HEK293T (cell line): Measurements from ENCODE around the gene CHML.

Experiments used
- CTCF ChIA-PET: fragments of 350-600 bp; formaldehyde crosslinking; extraction: SDS; loops from one replicate; lab custom pipeline; 2021; ENCODE audit warnings: antibody characterized with exemption, inconsistent platforms; lab: Yijun Ruan, JAX
- POLR2A ChIA-PET: fragments of 350-600 bp; formaldehyde crosslinking; extraction: SDS; loops from one replicate; lab custom pipeline; 2020; ENCODE audit warnings: antibody characterized with exemption, inconsistent platforms; lab: Yijun Ruan, JAX
- DNase-seq: peaks from one replicate; pipeline ENCODE4 v3.0.0; 2012; ENCODE audit warnings: mixed read lengths; ENCODE audit errors: extremely low spot score
- ARNT ChIP-seq: fragments of 450-650 bp; IDR thresholded peaks from 2 replicates; pipeline ENCODE4 v1.6.1; 2017; ENCODE audit warnings: mild to moderate bottlenecking
- BHLHE40 ChIP-seq: fragments of 450-650 bp; IDR thresholded peaks from 2 replicates; pipeline ENCODE4 v1.6.1; 2016; ENCODE audit warnings: mild to moderate bottlenecking, moderate library complexity, borderline replicate concordance
- CTBP1 ChIP-seq: fragments of 450-650 bp; IDR thresholded peaks from 2 replicates; pipeline ENCODE4 v1.6.1; 2016; ENCODE audit warnings: borderline replicate concordance
- ELF4 ChIP-seq: fragments of 450-650 bp; IDR thresholded peaks from 2 replicates; pipeline ENCODE4 v1.6.1; 2017; ENCODE audit warnings: antibody characterized with exemption
- FOXA1 ChIP-seq: fragments of 450-650 bp; IDR thresholded peaks from 2 replicates; pipeline ENCODE4 v1.6.1; 2016; ENCODE audit warnings: mild to moderate bottlenecking
- FOXK2 ChIP-seq: fragments of 450-650 bp; IDR thresholded peaks from 2 replicates; pipeline ENCODE4 v1.6.1; 2016; ENCODE audit warnings: mild to moderate bottlenecking
- FOXM1 ChIP-seq: fragments of 450-650 bp; IDR thresholded peaks from 2 replicates; pipeline ENCODE4 v1.6.1; 2017; ENCODE audit warnings: mild to moderate bottlenecking, borderline replicate concordance
- HDGF ChIP-seq: fragments of 450-650 bp; IDR thresholded peaks from 2 replicates; pipeline ENCODE4 v1.6.1; 2017; ENCODE audit warnings: antibody characterized with exemption, borderline replicate concordance
- L3MBTL2 ChIP-seq: fragments of 450-650 bp; conservative IDR thresholded peaks from 2 replicates; pipeline ENCODE4 v1.6.1; 2016; ENCODE audit warnings: mild to moderate bottlenecking
- LEF1 ChIP-seq: fragments of 450-650 bp; IDR thresholded peaks from 2 replicates; pipeline ENCODE4 v1.6.1; 2017; ENCODE audit warnings: mild to moderate bottlenecking, borderline replicate concordance
- NFRKB ChIP-seq: fragments of 450-650 bp; IDR thresholded peaks from 2 replicates; pipeline ENCODE4 v1.6.1; 2016; ENCODE audit warnings: mild to moderate bottlenecking, moderate library complexity
- SP1 ChIP-seq: fragments of 450-650 bp; IDR thresholded peaks from 2 replicates; pipeline ENCODE4 v1.6.1; 2017
- SUZ12 ChIP-seq: fragments of 450-650 bp; IDR thresholded peaks from 2 replicates; pipeline ENCODE4 v1.6.1; 2016; ENCODE audit warnings: mild to moderate bottlenecking
- TARDBP ChIP-seq: fragments of 450-650 bp; IDR thresholded peaks from 2 replicates; pipeline ENCODE4 v1.6.1; 2016
- ZNF384 ChIP-seq: fragments of 450-650 bp; IDR thresholded peaks from 2 replicates; pipeline ENCODE4 v1.6.1; 2016
- TF ChIP-seq, protein P1 (sequence below): fragments of 450-650 bp; IDR thresholded peaks from 2 replicates; pipeline ENCODE4 v1.6.1; 2016

Gene CHML

GRCh38 chr1:241603731-241604245 lies 36.4 kb downstream of the CHML start:
- DNase-seq = no peak
- CTCF ChIA-PET = no interaction called here
- POLR2A ChIA-PET = no interaction called here
- TF ChIP-seq FOXM1 (no peak), BHLHE40 (no peak), LEF1 (no peak), FOXK2 (no peak), HDGF (no peak), ZNF384 (no peak)

- POLR2A ChIA-PET = no interaction called here
- CTCF ChIA-PET = no interaction called here
- no peak for DNase-seq
- TF ChIP-seq, protein P1, sequence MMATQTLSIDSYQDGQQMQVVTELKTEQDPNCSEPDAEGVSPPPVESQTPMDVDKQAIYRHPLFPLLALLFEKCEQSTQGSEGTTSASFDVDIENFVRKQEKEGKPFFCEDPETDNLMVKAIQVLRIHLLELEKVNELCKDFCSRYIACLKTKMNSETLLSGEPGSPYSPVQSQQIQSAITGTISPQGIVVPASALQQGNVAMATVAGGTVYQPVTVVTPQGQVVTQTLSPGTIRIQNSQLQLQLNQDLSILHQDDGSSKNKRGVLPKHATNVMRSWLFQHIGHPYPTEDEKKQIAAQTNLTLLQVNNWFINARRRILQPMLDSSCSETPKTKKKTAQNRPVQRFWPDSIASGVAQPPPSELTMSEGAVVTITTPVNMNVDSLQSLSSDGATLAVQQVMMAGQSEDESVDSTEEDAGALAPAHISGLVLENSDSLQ = no peak
- TF ChIP-seq FOXM1 (no peak), FOXK2 (no peak), HDGF (no peak)
These were observed 39.7 kb downstream of the CHML start for GRCh38 chr1:241600496-241600901.

DNA sequence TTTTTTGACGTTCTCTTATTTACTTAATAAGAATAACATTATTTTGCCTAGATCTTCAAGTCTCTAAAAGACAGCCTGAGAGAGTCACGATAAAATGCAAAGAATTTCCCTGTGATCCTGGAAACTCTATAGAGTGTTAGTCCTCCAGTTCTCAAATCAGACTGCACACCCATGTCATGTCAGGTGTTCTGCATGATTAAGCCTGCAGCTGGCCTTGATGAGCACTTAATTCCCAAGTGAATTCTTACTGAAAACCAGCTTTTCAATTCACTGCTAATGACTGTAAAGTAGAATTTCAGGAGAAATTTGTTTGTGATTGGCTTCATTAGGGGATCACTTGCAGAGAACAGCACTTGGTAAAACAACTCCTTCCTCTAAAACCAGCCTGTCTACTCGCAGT lies 41.9 kb downstream of the CHML start:
- no peak for TF ChIP-seq ELF4
- TF ChIP-seq BHLHE40 = no peak
- TF ChIP-seq NFRKB = no peak
- TF ChIP-seq SP1 = no peak
- no peak for TF ChIP-seq SUZ12
- no peak for TF ChIP-seq ARNT
- no peak for TF ChIP-seq FOXA1
- no peak for TF ChIP-seq L3MBTL2
- no peak for TF ChIP-seq CTBP1
- no peak for TF ChIP-seq FOXM1
- no peak for TF ChIP-seq HDGF
- no peak for TF ChIP-seq TARDBP
- TF ChIP-seq FOXK2 = no peak
- no peak for TF ChIP-seq ZNF384
- TF ChIP-seq, protein P1 = no peak
- no peak for TF ChIP-seq LEF1
- no peak for DNase-seq
- ChIA-PET POLR2A (no interaction called here), CTCF (no interaction called here)

DNA sequence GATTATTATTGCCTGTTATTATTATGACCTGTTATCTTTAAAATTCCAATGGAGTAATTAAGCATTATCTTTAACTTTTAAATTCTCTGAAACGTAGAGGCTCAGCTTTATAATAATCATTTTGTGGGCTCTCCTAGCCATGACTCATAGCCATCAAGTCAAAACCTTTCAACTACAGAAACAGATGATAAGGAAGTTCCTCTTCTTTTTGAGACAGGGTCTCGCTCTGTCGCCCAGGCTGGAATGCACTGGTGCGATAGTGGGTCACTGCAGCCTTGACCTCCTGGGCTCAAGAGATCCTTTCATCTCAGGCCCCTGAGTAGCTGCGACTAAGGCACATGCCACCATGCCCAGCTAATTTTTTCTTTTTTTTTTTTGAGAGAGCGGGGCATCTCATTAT lies 43.5 kb downstream of the CHML start:
- POLR2A ChIA-PET = no interaction called here
- TF ChIP-seq FOXA1 = no peak
- no peak for TF ChIP-seq LEF1
- no peak for TF ChIP-seq SP1
- no peak for TF ChIP-seq TARDBP
- TF ChIP-seq FOXK2 = no peak
- TF ChIP-seq BHLHE40 = no peak
- no peak for TF ChIP-seq SUZ12
- no peak for TF ChIP-seq NFRKB
- no peak for DNase-seq
- CTCF ChIA-PET = no interaction called here

- ChIA-PET CTCF (no interaction called here), POLR2A (no interaction called here)
- TF ChIP-seq TARDBP (no peak), LEF1 (no peak), SUZ12 (no peak), FOXA1 (no peak), FOXM1 (no peak), SP1 (no peak)
- DNase-seq = no peak
These were observed 47.0 kb downstream of the CHML start for GRCh38 chr1:241593186-241593585.

GRCh38 chr1:241592273-241592958 lies 47.8 kb downstream of the CHML start:
- CTCF ChIA-PET = no interaction called here
- POLR2A ChIA-PET = no interaction called here
- TF ChIP-seq HDGF = no peak
- no peak for TF ChIP-seq ZNF384
- TF ChIP-seq SUZ12 = no peak
- TF ChIP-seq ARNT = no peak
- TF ChIP-seq ELF4 = no peak
- no peak for TF ChIP-seq LEF1
- TF ChIP-seq FOXK2 = no peak
- no peak for TF ChIP-seq BHLHE40
- no peak for TF ChIP-seq CTBP1
- no peak for TF ChIP-seq L3MBTL2
- TF ChIP-seq SP1 = no peak
- TF ChIP-seq FOXM1 = no peak
- TF ChIP-seq, protein P1 = no peak
- no peak for TF ChIP-seq TARDBP
- no peak for TF ChIP-seq NFRKB

More at GRCh38 chr1:241592273-241592958, 47.8 kb downstream of the CHML start:
- no peak for DNase-seq
